ENCODE results near the gene ULK1.

ULK1 gene

DNA sequence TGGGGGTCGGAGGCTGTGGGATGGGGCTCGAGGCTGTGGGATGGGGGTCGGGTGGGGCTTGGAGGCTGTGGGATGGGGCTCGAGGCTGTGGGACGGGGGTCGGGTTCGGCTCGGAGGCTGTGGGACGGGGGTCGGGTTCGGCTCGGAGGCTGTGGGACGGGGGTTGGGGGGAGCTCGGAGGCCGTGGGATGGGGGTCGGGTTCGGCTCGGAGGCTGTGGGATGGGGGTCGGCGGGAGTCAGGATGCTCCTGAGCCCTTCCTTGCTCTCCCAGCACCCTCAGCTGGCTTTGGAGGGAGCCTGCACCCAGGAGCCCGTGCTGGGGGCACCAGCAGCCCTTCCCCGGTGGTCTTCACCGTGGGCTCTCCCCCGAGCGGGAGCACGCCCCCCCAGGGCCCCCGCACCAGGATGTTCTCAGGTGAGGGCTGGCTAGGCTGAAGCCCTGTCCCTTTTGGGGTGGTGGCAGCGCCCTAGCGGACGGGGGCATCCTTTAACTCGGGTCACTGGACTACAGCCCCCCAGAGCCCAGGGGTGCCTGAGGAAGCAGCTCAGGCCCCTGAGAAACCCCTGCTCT lies 22.8 kb downstream of the ULK1 start:
- no peaks in the 10 kb centered on the region for H3K36me3 ChIP-seq (ENCODE audit: control insufficient read depth, insufficient read depth, low read length)
- TF ChIP-seq, protein P1, sequence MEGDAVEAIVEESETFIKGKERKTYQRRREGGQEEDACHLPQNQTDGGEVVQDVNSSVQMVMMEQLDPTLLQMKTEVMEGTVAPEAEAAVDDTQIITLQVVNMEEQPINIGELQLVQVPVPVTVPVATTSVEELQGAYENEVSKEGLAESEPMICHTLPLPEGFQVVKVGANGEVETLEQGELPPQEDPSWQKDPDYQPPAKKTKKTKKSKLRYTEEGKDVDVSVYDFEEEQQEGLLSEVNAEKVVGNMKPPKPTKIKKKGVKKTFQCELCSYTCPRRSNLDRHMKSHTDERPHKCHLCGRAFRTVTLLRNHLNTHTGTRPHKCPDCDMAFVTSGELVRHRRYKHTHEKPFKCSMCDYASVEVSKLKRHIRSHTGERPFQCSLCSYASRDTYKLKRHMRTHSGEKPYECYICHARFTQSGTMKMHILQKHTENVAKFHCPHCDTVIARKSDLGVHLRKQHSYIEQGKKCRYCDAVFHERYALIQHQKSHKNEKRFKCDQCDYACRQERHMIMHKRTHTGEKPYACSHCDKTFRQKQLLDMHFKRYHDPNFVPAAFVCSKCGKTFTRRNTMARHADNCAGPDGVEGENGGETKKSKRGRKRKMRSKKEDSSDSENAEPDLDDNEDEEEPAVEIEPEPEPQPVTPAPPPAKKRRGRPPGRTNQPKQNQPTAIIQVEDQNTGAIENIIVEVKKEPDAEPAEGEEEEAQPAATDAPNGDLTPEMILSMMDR (IDR thresholded peaks at IDR 0.05) = no peak

DNA sequence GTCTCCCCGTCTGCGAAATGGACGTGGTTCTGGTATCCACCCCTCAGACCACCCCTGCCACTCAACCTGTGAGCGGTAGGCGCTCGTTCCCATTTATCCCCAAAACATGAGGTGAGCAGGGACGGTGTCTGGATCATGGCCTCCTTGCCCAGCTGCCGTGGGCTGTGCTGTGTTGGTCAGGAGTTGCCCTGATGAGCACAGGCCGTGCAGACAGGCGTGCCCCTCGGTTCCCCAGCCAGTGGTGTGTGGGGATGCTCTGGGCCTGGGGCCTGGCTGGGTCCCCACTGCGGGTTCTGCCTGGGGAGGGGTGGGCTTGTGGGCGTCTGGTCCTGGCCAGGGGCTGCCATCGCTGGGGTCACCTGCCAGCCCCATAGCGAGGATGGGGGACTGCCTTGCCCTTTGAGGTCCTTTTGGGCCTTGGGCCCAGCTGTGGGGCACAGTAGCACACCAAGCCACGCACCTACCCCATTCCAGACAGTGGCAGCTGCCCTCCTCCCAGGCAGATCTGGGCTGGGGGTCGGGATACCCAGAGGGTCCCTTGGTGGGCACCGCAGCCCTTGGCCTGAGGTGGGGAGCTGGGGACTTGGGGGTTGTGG lies 23.4 kb downstream of the ULK1 start:
- H3K9me3 ChIP-seq (ENCODE audit: control insufficient read depth, low read length) = no peaks in the 10 kb centered on the region
- no peaks in the 10 kb centered on the region for H3K27me3 ChIP-seq (ENCODE audit: control insufficient read depth, insufficient read depth, low read length)
- no peak overlapping the region for H3K9ac ChIP-seq
- H3K79me2 ChIP-seq = no peaks in the 10 kb centered on the region
- no peak overlapping the region for H3K4me2 ChIP-seq (ENCODE audit: low read length)
- TF ChIP-seq, protein P1 (IDR thresholded peaks at IDR 0.05) = no peak
- H3K4me1 ChIP-seq = peaks cover under 1% of the 10 kb centered on the region
- H3K4me3 ChIP-seq (ENCODE audit: low read depth, low read length) = no peak overlapping the region
- no peak overlapping the region for H2AFZ ChIP-seq
- H3K36me3 ChIP-seq (ENCODE audit: control insufficient read depth, insufficient read depth, low read length) = no peaks in the 10 kb centered on the region
- no peak overlapping the region for H3K27ac ChIP-seq

More for the DNA sequence above, 22.8 kb downstream of the ULK1 start:
- Histone ChIP-seq H3K27me3 (ENCODE audit: control insufficient read depth, insufficient read depth, low read length) (no peaks in the 10 kb centered on the region), H3K9ac (no peak overlapping the region), H3K4me2 (ENCODE audit: low read length) (no peak overlapping the region), H3K4me3 (ENCODE audit: low read depth, low read length) (no peak overlapping the region), H2AFZ (no peak overlapping the region), H3K4me1 (peaks cover 6% of the 10 kb centered on the region), H3K9me3 (ENCODE audit: control insufficient read depth, low read length) (no peaks in the 10 kb centered on the region), H3K79me2 (no peaks in the 10 kb centered on the region), H3K27ac (no peak overlapping the region)

DNA sequence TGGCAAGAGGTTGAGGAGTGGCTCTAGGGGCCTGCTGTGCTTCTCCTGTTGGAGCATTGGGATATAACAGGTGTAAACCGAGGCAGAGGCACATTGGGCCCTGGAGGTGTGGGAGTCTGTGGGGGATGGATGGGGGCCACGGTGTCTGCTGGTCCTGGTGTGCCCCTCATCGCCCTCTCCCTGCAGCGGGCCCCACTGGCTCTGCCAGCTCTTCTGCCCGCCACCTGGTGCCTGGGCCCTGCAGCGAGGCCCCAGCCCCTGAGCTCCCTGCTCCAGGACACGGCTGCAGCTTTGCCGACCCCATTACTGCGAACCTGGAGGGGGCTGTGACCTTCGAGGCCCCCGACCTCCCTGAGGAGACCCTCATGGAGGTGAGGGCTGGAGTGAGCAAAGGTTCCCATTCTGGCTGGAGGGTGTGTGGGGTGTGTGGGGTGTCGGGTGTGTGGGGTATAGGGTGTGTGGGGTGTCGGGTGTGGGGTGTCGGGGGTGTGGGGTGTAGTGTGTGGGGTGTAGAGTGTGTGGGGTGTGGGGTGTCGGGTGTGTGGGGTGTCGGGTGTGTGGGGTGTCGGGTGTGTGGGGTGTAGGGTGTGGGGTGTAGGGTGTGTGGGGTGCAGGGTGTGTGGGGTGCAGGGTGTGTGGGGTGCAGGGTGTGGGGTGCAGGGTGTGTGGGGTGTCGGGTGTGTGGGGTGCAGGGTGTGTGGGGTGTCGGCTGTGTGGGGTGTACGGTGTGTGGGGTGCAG lies 24.1 kb downstream of the ULK1 start:
- no peaks in the 10 kb centered on the region for H3K27me3 ChIP-seq (ENCODE audit: control insufficient read depth, insufficient read depth, low read length)
- no peaks in the 10 kb centered on the region for H3K36me3 ChIP-seq (ENCODE audit: control insufficient read depth, insufficient read depth, low read length)
- no peak overlapping the region for H3K4me3 ChIP-seq (ENCODE audit: low read depth, low read length)
- H2AFZ ChIP-seq = no peak overlapping the region
- TF ChIP-seq, protein P1 (IDR thresholded peaks at IDR 0.05) = no peak
- H3K27ac ChIP-seq = no peak overlapping the region
- no peak overlapping the region for H3K9ac ChIP-seq
- no peak overlapping the region for H3K4me2 ChIP-seq (ENCODE audit: low read length)
- no peaks in the 10 kb centered on the region for H3K79me2 ChIP-seq
- H3K9me3 ChIP-seq (ENCODE audit: control insufficient read depth, low read length) = no peaks in the 10 kb centered on the region
- H3K4me1 ChIP-seq = no peaks in the 10 kb centered on the region

DNA sequence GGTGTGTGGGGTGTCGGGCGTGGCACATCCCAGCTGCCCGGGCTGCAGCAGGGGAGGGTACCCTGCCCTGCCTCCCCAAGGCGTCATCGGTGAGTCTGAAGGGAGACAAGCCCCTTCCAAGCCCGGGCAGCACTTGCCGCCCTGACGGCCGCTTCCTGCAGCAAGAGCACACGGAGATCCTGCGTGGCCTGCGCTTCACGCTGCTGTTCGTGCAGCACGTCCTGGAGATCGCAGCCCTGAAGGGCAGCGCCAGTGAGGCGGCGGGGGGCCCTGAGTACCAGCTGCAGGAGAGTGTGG lies 24.6 kb downstream of the ULK1 start:
- no peak overlapping the region for H3K27ac ChIP-seq
- no peak overlapping the region for H3K4me2 ChIP-seq (ENCODE audit: low read length)
- no peak overlapping the region for H2AFZ ChIP-seq
- TF ChIP-seq, protein P1 (IDR thresholded peaks at IDR 0.05) = no peak
- H3K36me3 ChIP-seq (ENCODE audit: control insufficient read depth, insufficient read depth, low read length) = no peaks in the 10 kb centered on the region
- no peak overlapping the region for H3K4me3 ChIP-seq (ENCODE audit: low read depth, low read length)
- H3K9me3 ChIP-seq (ENCODE audit: control insufficient read depth, low read length) = no peaks in the 10 kb centered on the region
- H3K79me2 ChIP-seq = no peaks in the 10 kb centered on the region
- no peak overlapping the region for H3K9ac ChIP-seq
- no peaks in the 10 kb centered on the region for H3K4me1 ChIP-seq
- H3K27me3 ChIP-seq (ENCODE audit: control insufficient read depth, insufficient read depth, low read length) = no peaks in the 10 kb centered on the region
